Fibroblast of upper back skin (primary cell): ENCODE data around the gene GRB10.
A peak's percentile ranks its signal among the peaks of the same experiment; 100 is the strongest.

Experiments
- DNase-seq: peaks from one replicate; pipeline ENCODE4 v3.0.0-alpha.2; 2013

Gene GRB10

GRCh38 chr7:50803359-50804337 lies 21.0 kb upstream of the GRB10 start:
- DNase-seq = no peak

- DNase-seq = no peak
Measured at GRCh38 chr7:50801907-50802306, 19.2 kb upstream of the GRB10 start.

GRCh38 chr7:50799873-50800272 lies 17.2 kb upstream of the GRB10 start:
- DNase-seq = no peak

- no peak for DNase-seq
Measured at GRCh38 chr7:50798126-50798525, 15.4 kb upstream of the GRB10 start.

- no peak for DNase-seq
Measured at GRCh38 chr7:50795831-50796230, 13.1 kb upstream of the GRB10 start.

DNA sequence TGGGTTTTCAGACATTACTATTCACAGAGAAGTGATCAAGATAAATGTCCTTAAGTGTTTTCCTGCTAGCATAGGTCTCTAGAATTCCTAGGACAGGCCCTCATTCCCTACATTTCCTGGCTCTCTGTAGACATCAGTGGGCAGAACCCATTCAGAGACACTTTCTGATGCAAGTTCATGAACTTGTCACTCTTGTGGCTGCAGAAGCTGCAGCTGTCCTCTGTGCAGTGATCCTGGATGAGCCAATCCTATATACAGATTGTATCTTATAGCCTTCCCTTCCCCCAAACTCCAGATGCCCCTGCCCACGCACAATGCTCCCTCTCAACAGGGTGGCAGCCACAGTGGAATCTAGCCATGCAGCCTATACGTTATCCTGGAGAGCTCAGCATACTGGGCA lies 12.6 kb upstream of the GRB10 start:
- DNase-seq = no peak

GRCh38 chr7:50793947-50794570 lies 11.4 kb upstream of the GRB10 start:
- DNase-seq = no peak

DNA sequence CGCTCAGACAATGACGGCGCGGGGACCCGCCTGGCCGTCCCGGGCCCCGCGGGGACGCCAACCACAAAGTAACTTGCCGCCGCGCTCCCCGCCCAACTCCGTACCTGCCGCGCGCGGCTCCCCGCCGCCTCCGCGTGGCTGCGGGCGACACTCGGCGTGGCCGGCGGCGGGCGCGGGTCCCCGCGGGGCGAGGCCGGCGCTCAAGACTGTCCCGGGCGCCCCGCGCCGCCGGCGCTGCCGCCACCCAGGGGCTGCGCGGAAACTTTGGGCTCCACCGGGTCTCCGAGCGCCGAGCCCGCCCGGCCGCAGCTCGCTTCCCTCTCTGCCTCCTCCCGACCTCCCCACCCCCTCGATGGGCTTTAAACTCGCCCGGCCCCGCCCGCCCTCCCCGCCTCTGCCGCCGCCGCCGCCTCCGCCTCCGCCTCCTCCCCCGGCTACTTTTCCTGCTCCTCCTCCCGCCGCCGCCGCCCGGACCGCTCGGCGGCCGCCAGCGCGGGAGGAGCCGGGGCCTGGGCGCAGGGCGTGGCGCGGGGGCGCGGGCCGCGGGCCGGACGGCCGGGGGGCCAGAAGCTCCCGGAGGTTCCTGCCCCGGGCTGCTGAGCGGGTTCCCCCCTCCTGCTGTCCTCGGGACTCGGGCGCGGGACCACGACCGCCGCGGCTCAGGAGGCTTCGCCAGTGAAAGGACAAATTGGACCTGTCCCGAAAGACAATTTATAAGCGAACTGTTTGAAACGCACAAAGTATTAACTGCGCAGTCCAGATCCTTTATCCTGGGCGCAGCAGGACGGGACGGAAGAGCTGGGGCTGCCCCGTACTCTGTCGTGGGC lies 10.6 kb upstream of the GRB10 start:
- peak; percentile 73 for DNase-seq

DNA sequence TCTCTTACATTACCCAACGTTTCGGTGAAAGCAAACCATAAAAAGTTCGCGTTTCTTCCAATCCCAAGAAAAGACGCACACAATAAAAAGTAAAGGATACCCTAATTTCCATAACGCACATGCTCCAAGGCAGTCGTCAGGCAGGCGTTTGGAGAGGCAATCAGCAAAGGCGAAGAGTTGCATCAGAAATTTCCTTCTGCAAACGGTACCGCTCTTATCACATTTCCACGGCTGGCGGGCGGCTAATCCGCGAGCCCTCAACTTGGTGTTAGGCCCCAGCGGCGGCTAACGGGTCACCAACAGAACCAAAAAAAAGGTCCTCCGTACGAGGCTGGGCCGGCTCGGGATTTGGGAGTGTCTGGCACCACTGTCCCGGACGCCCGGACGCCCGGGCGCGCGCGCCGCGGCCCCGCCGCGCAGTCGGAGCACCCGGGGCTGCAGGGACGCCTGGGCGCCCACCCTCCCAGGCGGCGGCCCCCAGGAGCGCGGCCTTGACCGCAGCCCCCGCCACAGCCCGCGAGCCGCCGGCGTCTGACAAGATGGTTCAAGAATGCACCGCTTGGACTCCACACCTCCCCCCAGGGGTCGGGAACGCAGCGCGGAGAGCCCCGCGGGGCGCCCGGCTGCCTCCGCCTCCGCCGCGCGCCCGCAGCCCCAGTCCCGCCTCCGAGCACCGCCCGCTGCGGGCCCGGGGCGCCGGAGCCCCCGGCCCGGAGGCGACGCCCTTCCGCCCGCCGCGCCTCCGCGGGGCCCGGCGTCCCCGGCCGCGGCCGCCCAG lies 9.8 kb upstream of the GRB10 start:
- peak; percentile 80 for DNase-seq

DNA sequence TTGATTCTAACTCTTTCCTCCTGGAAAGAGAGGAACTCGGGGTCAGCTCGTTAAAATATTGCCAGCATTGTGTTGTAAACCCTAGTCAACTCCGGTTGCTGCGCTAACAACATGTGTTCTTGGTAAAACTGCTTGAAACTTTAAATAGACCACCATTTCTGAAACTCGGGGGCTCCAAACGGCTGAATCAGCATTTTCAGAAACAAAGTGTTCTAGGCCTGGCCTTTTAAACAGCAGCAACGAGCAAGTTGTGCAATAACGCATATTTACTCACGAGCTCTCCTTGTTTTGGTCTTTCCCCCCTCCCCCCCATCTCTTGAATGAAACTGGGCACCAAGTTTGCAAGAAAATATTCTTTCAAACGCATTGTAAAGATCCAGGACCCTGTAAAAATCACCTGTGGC lies 9.2 kb upstream of the GRB10 start:
- peak; percentile 44 for DNase-seq

DNA sequence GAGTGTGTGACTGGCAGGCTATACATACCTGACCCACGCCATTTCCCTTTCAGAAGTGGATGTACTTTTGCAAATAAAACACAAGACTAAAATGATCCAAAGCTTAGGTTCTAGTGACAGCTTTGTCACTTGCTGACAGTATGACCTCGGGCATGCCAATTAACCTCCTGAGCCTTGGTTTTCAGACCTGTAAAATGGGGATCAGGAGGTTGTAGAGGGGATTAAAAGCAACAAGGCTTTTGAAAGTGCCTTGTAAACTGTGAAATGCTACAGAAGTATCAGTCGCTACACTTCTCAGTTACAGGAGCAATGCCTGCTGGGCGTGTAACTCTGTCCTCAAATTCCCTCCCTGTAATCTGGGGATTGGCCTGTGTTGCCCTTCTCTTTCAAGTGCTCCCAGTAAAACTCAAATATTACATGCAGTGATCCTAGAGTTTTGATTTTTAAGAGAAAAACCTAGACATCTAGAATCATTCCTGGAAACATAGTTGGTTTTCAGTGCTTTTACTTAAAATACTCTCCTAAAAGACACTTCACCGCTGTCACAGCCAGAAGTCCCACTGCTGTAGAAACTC lies 8.8 kb upstream of the GRB10 start:
- no peak for DNase-seq

GRCh38 chr7:50790381-50790780 lies 7.7 kb upstream of the GRB10 start:
- no peak for DNase-seq

GRCh38 chr7:50788382-50788781 lies 5.7 kb upstream of the GRB10 start:
- DNase-seq = no peak

GRCh38 chr7:50787825-50788224 lies 5.1 kb upstream of the GRB10 start:
- DNase-seq = no peak

- no peak for DNase-seq
Measured at GRCh38 chr7:50785346-50785745, 2.6 kb upstream of the GRB10 start.

GRCh38 chr7:50783801-50784507 lies 1.3 kb upstream of the GRB10 start:
- peak; percentile 21 for DNase-seq

- DNase-seq = no peak
Measured at GRCh38 chr7:50783303-50783702, 607 bp upstream of the GRB10 start.

DNA sequence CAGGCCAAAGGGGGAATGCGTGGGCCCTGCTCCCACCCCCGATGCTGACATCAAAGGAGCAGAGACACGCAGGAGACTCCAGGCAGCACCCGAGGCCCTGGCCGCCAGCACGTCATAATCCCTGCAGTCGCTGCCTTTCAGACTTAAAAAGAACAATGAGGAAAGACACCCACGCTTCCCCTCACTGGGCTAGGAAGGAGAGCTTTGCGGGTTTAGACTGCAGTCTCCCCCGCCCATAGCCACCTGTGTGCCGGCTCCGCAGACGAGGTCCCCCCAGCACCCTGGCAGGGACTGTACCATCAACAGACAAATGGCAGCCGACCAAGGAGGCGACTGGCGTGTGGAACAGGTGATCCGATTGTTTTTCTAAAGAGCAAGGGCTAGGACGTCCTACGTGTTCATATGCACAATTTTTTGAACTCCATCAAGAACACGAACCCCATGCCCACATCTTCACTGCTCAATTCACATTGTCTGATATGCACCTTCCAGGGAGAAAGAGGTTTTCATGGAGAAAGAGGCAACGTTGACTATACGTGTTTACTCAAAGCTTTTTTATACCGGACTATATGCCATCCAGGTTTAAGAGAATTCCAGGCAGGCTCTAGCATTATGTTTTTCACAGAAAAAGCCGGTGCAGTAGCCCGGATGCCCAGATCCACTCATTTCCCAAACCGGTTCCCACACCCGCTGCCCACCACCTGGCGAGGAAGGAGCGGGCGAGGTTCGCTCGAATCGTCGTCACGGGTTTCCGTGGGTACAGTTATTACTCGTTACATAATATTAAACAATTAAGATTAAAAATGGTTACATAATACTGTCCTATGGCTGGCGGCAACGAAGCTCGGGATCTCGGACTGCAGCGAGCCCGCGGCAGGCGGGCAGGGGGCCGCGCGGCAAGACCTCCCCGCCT lies 1.1 kb downstream of the GRB10 start:
- no peak for DNase-seq

DNA sequence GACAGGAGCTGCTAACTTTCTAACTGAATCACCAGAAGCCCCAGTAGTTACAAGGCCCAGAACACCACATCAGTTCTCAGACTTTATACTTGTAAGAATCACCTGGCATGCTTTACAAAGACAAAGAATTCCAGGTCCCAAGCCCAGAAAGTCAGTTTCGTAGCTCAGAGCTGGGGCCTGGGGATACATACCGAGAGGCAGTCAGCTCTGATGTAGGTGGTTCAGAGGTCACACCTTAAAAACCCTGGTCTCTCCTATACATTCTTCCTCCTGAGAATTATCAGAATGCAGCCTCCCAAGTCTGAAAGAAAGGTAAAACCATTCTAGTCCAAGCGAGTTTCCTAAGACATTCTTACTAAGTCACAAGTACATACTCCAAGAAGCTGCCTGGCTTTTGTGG lies 2.3 kb downstream of the GRB10 start:
- DNase-seq = no peak

DNA sequence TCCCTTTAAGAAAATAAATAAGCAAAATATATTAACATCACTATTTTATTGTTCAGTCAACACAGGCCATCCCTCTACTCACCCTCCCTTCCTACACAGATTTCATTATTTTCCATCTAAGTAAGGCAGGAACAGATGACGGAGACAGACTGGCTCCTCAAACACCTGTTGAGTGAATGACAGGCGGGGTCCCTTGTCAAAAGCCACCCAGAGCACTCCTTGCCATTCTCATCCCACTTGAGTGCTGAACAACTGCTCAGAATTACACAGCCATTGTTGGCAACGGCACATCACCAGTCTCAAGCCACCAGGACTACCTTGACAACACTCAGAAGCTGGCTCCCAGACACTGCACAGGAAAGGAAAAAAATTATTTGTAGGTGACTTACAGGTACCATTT lies 3.3 kb downstream of the GRB10 start:
- no peak for DNase-seq
